ENCODE data around the gene ZNF524.

DNA sequence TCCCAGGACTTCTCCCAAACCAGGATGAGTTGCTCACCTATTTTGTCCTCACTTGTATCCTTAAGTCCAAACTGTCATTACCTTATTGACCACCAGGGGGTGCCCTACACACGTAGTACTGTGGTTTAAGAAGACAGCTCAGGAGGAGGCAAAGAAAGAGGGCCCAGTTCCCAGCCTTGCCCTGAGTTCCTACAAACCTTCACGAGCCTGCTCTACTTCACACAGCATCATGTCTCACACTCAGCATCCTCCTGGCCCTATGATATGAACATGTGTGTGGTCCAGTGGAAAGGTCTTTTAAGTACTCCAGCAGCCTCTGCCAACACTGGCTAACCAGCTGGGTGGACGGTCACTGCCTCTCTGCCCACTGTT, 32.4 kb downstream of the ZNF524 start:
- TF ChIP-seq, protein P1, sequence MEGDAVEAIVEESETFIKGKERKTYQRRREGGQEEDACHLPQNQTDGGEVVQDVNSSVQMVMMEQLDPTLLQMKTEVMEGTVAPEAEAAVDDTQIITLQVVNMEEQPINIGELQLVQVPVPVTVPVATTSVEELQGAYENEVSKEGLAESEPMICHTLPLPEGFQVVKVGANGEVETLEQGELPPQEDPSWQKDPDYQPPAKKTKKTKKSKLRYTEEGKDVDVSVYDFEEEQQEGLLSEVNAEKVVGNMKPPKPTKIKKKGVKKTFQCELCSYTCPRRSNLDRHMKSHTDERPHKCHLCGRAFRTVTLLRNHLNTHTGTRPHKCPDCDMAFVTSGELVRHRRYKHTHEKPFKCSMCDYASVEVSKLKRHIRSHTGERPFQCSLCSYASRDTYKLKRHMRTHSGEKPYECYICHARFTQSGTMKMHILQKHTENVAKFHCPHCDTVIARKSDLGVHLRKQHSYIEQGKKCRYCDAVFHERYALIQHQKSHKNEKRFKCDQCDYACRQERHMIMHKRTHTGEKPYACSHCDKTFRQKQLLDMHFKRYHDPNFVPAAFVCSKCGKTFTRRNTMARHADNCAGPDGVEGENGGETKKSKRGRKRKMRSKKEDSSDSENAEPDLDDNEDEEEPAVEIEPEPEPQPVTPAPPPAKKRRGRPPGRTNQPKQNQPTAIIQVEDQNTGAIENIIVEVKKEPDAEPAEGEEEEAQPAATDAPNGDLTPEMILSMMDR (conservative IDR thresholded peaks at IDR 0.05; ENCODE audit: low read length): peak; percentile 91
- no peak for TF ChIP-seq EZH2phosphoT487 (IDR thresholded peaks at IDR 0.05; ENCODE audit: borderline replicate concordance, low read depth, low read length)

Measured in OCI-LY7 (cell line).